HG02623 (cell line): Measurements from ENCODE around the gene NECTIN3.

Source experiments
- ATAC-seq: cut with Tn5 transposase; IDR thresholded peaks from one replicate; pipeline ENCODE4 v1.9.1; 2021; ENCODE audit warnings: moderate library complexity; ENCODE audit not compliant: unreplicated experiment

The NECTIN3 gene, protein sequence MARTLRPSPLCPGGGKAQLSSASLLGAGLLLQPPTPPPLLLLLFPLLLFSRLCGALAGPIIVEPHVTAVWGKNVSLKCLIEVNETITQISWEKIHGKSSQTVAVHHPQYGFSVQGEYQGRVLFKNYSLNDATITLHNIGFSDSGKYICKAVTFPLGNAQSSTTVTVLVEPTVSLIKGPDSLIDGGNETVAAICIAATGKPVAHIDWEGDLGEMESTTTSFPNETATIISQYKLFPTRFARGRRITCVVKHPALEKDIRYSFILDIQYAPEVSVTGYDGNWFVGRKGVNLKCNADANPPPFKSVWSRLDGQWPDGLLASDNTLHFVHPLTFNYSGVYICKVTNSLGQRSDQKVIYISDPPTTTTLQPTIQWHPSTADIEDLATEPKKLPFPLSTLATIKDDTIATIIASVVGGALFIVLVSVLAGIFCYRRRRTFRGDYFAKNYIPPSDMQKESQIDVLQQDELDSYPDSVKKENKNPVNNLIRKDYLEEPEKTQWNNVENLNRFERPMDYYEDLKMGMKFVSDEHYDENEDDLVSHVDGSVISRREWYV

DNA sequence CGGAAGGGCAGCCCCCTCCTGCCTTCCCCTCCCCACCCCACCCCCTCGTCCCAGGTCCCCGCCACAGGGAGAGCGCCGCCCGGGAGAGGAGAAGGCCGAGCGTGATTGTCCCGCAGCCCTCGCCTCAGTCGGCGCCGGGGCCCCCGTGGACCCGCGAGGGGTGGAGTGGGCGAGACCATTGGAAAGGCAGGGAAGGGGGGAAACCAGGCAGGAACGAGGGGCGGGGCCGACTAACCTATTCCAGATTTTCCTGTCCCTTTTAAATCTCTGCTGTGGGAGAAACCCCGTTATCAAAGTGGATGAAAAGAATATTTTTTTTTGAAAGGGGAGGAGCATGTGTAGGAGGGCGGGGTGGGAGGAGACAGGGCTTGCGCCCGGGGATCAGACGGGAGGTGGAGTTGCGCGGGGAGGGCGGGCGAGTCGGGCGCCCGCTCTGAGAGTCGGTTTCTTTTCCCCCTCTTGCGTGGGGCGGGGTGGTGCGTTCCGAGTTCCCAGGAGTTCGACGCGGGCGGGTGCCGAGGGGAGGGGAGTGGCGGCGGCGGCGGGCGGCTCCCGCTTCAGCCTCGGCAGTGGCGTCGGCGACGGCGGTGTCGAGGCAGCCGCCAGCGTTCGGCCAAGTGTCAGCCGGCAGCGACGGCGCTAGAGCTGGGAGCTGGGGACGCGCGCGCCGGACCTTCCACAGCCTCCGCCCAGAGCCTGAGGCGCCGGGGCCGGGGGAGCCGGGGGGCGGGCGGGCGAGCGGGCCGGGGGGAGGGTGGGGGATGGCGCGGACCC lies at the start of gene NECTIN3:
TSS of gene NECTIN3 (plus strand) at position 560 of the 774 bp plus-strand sequence. CDS start at position 762, 202 bp downstream.
- ATAC-seq: peak; percentile 82

DNA sequence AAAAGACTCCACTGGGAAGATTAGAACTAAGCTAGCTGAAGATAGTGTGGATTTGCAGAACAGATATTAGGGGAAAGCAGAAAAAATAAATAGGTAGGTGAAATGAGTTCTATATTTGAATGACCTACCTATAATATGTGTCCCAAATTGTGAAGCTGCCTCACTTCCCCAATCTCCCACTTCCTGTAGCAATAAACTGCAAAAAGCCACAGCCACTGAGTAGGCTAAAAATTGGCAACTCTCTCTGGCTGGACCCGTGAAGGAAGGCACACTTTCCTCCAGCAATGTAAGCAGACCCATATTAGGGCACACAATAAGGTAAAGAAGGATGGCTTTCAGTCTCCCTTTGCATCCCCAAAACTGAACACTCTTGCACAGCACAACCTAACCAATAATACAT lies 43.7 kb upstream of the NECTIN3 start:
- no peak for ATAC-seq

DNA sequence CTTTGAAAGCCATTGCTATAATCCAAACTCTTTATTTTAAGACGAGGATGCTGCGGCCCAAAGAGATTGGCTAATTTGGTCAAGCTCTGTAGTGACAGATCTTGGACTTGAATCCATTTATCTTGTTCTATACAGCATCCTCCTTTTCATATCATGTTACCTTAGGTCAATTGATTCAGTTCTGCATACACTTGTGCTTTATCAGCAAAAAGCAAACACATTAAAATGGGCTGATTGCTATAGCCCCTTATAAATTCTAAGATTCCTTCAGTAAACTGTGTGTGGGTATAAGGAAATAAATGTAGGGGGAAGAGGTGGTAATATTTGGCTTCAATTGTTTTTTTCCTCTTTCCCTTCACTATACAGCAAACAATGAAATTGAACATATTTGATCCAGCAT lies 40.1 kb upstream of the NECTIN3 start:
- no peak for ATAC-seq

DNA sequence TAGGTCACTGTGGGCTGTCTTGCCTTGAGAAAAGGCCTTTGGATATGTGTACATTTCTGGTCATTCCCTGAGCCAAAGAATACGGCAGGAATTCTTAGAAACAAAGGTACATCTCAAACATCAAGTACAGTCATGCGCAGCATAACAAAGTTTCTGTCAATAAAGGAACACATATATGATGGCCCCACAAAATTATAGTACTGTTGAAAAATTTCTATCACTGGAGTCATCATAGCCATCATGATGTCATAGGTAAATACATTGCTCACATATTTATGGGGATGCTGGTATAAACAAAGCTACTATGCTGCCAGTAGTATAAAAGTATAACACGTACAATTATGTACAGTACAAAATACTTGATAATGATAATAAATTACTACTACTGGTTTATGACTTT lies 38.9 kb upstream of the NECTIN3 start:
- no peak for ATAC-seq

DNA sequence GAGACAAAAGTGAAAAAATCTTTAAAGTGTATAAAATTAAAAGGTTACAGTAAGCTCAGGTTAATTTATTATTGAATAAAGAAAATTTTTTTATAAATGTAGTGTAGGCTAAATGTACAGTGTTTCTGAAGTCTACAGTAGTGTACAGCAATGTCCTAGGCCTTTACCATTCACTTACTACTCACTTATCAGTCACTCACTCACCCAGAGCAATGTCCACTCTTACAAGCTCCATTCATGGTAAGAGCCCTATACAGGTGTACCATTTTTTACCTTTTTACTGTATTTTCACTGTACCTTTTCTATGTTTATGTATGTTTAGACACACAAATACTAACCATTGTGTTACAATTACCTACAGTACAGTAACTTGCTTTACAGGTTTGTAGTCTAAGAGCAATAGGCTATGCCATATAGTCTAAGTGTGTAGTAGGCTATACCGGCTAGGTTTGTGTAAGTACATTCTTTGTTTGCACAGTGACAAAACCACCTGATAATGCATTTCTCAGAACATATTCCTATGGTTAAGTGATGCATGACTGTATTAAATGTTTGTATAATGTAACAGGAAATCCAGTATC lies 38.1 kb upstream of the NECTIN3 start:
- ATAC-seq: no peak

DNA sequence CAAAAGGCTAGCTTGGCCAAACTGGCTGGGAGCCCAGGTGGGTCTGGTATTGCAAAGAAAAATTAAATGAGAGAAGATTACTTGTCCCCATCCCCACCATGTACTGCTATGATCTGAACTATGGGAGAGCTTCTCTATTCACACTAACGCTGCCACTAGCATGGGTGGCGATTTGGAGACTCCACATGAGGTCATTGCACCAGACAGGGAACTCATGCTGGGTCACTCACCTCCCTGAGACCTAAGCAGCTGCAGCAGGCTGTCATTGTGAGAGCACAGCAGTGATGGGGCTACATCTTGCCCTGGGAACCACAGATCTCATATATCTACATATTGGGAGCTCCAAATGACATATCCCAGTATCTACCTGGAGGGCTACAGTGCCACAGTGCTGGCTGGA lies 36.3 kb upstream of the NECTIN3 start:
- no peak for ATAC-seq

DNA sequence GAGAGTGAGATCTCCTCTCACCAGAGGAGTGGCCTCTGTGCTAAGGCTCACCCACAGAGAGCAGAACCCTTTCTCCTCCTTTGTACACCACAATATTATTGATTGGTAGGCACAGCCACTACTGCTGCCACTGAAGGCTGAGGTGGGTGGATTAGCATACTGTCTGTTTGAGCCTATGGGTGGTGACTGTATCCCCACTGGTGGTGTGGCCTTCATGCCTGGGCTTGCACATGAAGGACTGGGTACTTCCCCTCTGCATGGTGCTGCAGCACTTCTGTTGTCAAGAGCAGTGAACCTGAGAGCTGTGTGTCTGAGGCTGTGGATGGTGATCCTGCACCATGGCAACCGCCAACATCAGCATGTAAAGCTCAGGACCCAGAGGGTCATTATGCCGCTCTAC lies 35.7 kb upstream of the NECTIN3 start:
- ATAC-seq: no peak

DNA sequence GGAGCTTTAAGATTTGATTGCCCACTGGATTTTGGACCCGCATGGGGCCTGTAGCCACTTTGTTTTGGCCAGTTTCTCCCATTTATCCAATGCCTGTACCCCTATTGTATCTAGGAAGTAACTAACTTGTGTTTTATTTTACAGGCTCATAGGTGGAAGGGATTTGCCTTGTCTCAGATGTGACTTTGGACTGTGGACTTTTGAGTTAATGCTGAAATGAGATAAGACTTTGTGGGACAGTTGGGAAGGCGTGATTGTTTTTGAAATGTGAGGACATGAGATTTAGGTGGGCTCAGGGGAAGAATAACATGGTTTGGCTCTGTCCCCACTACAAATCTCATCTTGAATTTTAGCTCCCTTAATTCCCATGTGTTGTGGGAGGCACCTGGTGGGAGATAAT lies 30.7 kb upstream of the NECTIN3 start:
- no peak for ATAC-seq

DNA sequence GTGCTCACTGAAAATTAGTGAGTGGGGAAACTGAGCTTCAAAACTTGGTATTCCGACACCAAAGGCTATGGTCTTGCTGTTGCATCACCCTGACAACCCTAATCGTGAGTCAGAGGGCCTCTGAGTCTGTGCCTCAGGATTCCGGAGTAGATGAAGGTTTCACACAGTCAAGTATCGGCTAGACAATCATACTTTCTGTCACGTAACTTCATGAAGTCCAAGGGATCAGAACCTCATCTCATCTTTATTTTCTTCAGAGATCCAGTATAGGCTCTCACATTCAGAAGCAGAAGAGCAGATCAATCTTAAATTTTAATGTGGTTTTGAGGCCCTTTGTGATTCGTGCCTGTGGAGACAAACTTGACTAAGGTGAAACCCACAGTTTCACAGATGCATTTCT lies 26.1 kb upstream of the NECTIN3 start:
- ATAC-seq: no peak

DNA sequence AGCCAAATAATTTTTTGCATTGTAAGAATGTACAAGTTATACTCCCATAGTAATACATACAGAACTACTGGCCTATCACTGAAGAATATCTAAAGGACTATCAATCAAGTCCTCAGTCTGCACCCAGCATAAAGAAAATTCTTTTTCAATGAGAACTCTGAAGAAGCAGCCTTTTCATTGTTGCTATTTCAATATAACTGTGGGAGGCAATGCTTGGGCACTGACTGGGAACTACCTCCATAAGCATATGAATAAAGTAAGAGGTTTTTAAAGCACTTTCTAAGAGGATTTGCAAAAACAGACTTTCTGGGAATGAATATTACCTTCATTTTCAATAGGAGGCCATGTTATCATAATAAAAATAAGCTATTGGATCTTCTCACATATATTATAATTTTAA lies 24.6 kb upstream of the NECTIN3 start:
- no peak for ATAC-seq

DNA sequence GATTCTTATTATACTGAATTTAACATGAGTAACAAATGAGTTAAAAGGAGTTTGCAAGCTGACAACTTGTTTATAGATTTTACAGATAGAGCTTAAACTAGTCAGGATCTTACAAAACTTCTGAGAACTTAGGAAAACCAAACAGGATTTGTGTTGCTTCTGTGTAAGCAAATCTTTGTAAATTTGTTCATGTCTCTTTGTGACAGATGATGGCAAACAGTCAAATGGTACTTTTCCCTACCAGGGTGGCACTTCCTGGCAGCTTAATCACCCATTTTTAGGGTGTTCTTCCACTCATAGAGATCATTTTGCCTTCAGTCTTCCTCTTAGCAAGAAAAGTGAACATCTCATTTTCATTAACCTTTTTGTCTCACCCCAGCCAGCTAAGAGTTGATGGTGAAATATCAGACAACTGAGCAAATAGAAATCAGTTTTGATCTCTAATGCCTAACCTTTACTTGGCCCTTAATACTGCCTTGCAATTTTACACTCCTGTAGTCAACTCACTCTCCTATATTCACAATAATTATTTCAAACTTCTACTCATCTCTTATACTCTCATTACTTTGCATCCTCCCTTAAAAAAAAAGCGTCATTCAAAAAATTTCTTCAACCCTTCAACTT lies 23.7 kb upstream of the NECTIN3 start:
- ATAC-seq: no peak

DNA sequence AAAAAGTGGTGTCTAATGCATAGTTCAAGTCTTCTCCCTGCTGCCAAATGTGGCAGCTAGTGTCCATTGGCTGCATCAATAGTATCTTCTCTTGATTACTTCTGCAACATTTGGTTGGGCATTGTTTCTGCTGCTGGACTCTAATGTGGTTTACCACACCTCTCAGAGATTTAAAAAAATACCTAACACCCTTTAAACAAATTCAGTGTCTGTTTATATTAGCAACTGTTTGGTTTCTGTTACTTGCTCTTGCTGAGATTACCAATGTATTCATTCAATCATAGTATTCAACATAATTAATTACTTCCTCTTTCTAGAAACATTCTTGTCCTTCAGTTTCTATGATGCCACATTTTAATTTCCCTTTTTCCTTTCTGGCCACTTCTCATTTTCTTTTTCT lies 20.3 kb upstream of the NECTIN3 start:
- no peak for ATAC-seq

DNA sequence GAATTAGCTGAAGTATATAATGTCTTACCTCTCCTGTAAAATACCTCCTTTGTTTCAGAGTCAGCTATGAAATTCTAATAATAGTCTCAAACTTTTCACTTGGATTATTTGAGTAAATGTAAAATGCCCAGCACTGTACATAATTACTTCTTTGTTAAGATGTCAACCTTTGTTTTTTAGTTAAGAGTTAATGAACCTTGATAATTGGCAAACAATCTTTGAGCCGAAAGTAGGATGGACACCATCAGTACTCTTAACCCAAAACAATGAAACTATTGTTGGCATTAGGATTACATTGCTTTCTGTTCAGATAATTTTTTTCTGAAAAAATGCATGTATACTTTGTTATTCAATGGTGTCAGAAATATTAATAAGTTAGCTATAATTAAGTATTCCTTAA lies 3.0 kb upstream of the NECTIN3 start:
- ATAC-seq: no peak

DNA sequence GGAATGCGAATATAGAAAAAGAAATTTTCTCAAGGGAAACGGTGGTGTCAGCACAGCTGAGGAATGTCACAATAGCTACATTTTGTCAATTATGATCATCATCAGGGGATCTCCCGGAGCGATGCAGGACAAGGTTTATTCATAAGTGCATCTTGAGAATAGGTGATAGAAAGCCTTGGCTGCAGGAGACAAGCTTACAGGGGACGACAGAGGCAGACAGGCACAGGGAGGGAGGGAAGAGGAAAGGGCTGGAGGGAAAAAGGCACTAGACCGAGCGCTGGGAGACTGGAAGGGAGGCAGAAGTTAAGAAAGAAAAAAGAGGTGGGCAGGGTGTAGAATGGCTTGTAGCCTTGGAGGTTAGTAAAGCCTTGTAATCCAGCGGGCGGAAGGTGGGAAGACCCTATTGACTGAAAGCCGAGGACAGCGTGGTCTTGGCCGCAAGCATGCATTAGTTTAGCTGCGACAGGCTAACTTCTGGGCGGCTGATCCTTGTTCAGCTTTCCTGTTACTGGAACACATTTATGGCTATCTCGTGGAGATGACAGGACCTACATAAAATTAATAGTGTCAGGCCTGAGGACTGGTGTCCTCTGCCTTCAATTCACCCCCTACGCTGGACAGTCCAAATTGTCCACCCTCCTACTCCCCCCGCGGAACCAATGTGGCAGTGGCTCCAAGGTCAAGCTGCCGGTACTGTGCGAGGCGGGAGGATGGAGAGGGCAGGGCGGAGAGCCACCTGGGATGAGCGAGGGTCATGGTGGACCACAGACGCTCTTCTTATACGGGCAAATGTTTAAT lies 1.4 kb upstream of the NECTIN3 start:
- ATAC-seq: no peak

DNA sequence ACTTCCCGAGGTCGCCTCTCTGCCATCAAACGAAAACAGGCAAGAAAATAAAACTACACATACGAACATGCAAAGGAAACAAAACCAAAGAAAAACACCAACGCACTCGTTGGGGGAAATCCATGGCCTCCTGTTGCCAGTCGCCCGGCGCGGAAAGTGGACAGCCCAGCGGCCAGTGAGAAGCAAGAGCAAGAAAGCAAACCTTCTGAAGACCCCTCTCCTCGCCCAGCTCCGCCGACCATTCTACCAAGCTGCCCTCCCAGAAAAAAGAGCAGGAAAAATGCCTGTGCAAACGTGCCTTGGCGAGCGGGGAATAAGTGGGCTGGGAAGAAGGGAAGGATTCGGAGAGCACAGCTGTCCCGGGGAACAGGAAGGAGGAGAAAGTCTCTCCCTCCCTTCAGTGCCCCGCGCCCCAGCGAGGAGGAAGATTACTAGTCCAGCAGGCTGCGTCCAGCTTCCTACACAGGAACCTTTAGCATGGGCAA lies 802 bp upstream of the NECTIN3 start:
- ATAC-seq: no peak

DNA sequence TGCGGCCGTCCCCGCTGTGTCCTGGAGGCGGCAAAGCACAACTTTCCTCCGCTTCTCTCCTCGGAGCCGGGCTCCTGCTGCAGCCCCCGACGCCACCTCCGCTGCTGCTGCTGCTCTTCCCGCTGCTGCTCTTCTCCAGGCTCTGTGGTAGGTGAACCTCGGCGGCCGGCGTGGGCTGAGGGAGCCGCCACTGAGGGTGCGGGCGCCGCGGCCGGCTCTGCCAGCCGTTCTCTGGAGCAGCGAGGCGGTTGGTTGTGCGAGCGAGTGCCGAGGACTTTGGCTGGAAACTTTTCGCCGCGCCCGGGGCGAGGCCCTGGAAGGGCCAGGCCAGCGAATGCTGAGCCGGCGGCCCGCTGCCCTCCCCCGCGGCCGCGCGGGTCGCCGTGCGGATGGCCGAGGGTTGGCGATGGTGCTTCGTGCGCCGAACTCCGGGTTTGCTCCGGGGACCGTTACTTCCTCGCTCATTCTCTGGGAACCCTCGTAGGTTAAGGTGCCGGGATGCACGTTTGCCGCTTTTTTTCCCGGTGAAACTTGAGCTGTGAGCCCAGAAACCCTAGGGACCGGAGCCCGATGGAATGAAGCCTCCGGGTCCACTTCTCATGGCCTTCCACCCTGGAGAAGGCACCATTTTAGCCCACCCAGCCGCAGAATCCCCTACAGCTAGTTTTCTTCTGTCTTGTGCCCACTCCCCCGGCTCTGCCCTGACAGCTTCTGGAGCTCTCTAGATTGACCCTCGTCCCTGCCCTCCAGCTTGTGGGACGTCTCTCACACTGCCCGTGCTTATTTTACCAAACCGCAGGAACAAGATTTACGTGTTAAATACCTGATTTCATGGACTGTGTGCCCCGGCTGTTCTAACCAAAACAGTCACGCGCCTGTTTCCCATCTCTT lies 660 bp downstream of the NECTIN3 start:
- peak; percentile 35 for ATAC-seq

DNA sequence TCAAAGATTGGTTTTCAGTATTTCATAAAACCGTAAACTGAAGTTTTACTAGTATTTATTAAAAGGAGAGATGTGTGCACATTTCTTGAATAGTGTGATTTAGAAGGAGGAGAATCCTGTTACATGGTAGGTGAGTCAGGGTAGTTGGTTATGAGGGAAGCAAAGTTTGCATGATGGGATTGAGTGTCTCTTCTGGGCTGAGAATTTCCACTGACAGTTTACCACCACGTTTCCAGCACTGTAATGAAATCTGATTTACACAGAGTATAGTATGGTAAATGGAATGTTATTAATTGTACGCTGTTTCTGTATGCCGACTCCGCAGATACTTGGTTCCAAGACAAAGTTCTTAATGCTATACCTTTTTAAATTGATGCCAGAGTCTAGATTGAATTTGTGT lies 1.6 kb downstream of the NECTIN3 start:
- ATAC-seq: no peak

DNA sequence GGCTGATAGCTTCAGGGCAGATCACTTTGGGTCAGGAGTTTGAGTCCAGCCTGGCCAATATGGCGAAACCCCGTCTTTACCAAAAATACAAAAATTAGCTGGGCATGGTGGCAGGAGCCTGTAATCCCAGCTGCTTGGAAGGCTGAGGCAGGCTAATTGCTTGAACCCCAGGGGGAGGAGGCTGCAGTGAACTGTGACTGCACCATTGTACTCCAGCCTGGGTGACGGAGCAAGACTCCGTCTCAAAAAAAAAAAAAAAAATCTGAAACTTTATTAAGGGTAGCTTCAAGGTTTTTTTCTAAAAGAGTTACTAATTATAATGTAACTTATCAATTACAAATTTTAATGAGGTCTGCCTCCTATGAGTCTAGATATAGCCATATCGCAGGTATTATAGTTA lies 5.1 kb downstream of the NECTIN3 start:
- no peak for ATAC-seq

DNA sequence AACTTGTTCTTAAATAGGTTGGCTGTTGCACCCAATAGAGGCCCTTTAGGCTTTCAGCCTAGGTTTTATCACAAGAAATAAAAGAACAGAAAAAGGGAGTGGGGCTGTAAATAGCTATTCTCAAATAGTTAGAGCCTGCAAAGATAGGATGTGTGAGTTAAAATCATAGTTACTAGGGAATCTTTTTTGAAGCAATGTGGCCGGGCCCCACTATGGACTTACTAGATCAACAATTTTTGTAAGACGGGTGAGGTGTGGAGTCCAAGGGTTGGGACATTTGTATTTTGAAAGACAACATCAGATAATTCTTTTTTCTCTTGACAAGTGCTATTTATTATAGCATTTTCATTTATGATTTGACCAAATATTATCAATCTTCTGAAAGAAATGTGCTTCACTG lies 5.8 kb downstream of the NECTIN3 start:
- ATAC-seq: no peak
